ENCODE measurements around the gene DLGAP1. TPM values are rescaled to one million over a fixed set of nuclear protein-coding genes. Genes with fewer than 3 reads are reported as not detected.

Gene DLGAP1
- total RNA-seq, 1 experiment from 2014 or later, result 23.0 TPM

DNA sequence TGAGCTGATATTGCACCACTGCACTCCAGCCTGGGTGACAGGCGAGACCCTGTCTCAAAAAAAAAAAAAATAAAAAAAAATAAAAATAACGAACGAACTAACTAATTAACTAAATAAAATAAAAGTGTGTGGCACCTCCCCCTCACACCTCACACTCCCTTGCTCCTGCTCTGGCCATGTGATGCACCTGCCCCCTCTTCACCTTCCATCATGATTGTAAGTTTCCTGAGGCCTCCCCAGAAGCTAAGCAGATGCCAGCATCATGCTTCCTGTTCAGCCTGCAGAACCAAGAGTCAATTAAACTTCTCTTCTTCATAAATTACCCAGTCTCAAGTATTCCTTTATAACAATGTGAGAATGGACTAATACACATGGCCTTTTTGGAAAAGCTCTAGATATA lies 773.0 kb downstream of the DLGAP1 start (continued):
- TF ChIP-seq, protein P1, sequence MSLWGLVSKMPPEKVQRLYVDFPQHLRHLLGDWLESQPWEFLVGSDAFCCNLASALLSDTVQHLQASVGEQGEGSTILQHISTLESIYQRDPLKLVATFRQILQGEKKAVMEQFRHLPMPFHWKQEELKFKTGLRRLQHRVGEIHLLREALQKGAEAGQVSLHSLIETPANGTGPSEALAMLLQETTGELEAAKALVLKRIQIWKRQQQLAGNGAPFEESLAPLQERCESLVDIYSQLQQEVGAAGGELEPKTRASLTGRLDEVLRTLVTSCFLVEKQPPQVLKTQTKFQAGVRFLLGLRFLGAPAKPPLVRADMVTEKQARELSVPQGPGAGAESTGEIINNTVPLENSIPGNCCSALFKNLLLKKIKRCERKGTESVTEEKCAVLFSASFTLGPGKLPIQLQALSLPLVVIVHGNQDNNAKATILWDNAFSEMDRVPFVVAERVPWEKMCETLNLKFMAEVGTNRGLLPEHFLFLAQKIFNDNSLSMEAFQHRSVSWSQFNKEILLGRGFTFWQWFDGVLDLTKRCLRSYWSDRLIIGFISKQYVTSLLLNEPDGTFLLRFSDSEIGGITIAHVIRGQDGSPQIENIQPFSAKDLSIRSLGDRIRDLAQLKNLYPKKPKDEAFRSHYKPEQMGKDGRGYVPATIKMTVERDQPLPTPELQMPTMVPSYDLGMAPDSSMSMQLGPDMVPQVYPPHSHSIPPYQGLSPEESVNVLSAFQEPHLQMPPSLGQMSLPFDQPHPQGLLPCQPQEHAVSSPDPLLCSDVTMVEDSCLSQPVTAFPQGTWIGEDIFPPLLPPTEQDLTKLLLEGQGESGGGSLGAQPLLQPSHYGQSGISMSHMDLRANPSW (CRISPR knock-in tag; conservative IDR thresholded peaks at IDR 0.05; ENCODE audit: low read depth), result no peak
- no peak for TF ChIP-seq KAT7 (CRISPR knock-in tag; IDR thresholded peaks at IDR 0.05; ENCODE audit: borderline replicate concordance)
- no peak for TF ChIP-seq TEAD1 (CRISPR knock-in tag; IDR thresholded peaks at IDR 0.05)

DNA sequence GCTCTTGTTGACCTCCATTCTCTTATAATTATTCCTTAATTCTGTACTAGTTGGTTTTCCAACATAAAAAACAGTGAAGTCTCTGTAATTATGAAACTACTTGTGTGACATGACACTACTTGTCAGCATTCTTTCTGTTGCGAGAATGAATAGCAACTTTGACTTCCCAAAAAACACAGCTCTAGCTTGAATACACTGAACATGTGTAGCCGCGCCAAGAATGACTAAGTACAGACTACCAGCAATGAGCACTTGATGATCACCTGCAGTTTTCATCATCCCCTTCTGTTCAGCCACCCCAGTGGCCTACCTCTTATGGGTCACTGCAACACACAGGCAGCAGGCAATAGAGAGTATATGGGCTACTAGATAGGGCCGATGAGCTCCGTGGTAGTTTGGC lies 775.9 kb downstream of the DLGAP1 start:
- ATAC-seq (no peak), DNase-seq (ENCODE audit: low spot score) (no peak)
- TF ChIP-seq NFE2L1 (CRISPR knock-in tag; IDR thresholded peaks at IDR 0.05), result no peak
- TF ChIP-seq ATF1 (CRISPR knock-in tag; IDR thresholded peaks at IDR 0.05), result no peak
- TF ChIP-seq, protein P2, sequence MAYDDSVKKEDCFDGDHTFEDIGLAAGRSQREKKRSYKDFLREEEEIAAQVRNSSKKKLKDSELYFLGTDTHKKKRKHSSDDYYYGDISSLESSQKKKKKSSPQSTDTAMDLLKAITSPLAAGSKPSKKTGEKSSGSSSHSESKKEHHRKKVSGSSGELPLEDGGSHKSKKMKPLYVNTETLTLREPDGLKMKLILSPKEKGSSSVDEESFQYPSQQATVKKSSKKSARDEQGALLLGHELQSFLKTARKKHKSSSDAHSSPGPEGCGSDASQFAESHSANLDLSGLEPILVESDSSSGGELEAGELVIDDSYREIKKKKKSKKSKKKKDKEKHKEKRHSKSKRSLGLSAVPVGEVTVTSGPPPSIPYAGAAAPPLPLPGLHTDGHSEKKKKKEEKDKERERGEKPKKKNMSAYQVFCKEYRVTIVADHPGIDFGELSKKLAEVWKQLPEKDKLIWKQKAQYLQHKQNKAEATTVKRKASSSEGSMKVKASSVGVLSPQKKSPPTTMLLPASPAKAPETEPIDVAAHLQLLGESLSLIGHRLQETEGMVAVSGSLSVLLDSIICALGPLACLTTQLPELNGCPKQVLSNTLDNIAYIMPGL (CRISPR knock-in tag; IDR thresholded peaks at IDR 0.05), result no peak
- TF ChIP-seq, protein P3, sequence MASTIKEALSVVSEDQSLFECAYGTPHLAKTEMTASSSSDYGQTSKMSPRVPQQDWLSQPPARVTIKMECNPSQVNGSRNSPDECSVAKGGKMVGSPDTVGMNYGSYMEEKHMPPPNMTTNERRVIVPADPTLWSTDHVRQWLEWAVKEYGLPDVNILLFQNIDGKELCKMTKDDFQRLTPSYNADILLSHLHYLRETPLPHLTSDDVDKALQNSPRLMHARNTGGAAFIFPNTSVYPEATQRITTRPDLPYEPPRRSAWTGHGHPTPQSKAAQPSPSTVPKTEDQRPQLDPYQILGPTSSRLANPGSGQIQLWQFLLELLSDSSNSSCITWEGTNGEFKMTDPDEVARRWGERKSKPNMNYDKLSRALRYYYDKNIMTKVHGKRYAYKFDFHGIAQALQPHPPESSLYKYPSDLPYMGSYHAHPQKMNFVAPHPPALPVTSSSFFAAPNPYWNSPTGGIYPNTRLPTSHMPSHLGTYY (CRISPR knock-in tag; IDR thresholded peaks at IDR 0.05), result no peak
- no peak for TF ChIP-seq GRHL2 (CRISPR knock-in tag; IDR thresholded peaks at IDR 0.05; ENCODE audit: insufficient replicate concordance, severe bottlenecking)
- no peak for TF ChIP-seq ZNF121 (CRISPR knock-in tag; IDR thresholded peaks at IDR 0.05)
- no peak for TF ChIP-seq ETV6 (CRISPR knock-in tag; IDR thresholded peaks at IDR 0.05)
- no peak for TF ChIP-seq CBFB (CRISPR knock-in tag; IDR thresholded peaks at IDR 0.05; ENCODE audit: low read depth)
- no peak for TF ChIP-seq ZNF396 (CRISPR knock-in tag; IDR thresholded peaks at IDR 0.05; ENCODE audit: borderline replicate concordance)
- no peak for TF ChIP-seq TEAD1 (CRISPR knock-in tag; IDR thresholded peaks at IDR 0.05)
- TF ChIP-seq, protein P4, sequence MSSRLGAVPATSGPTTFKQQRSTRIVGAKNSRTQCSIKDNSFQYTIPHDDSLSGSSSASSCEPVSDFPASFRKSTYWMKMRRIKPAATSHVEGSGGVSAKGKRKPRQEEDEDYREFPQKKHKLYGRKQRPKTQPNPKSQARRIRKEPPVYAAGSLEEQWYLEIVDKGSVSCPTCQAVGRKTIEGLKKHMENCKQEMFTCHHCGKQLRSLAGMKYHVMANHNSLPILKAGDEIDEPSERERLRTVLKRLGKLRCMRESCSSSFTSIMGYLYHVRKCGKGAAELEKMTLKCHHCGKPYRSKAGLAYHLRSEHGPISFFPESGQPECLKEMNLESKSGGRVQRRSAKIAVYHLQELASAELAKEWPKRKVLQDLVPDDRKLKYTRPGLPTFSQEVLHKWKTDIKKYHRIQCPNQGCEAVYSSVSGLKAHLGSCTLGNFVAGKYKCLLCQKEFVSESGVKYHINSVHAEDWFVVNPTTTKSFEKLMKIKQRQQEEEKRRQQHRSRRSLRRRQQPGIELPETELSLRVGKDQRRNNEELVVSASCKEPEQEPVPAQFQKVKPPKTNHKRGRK (CRISPR knock-in tag; IDR thresholded peaks at IDR 0.05; ENCODE audit: borderline replicate concordance), result no peak
- no peak for TF ChIP-seq RELA (CRISPR knock-in tag; IDR thresholded peaks at IDR 0.05; ENCODE audit: borderline replicate concordance)
- no peak for TF ChIP-seq MXD4 (CRISPR knock-in tag; IDR thresholded peaks at IDR 0.05; ENCODE audit: borderline replicate concordance)
- TF ChIP-seq, protein P5, sequence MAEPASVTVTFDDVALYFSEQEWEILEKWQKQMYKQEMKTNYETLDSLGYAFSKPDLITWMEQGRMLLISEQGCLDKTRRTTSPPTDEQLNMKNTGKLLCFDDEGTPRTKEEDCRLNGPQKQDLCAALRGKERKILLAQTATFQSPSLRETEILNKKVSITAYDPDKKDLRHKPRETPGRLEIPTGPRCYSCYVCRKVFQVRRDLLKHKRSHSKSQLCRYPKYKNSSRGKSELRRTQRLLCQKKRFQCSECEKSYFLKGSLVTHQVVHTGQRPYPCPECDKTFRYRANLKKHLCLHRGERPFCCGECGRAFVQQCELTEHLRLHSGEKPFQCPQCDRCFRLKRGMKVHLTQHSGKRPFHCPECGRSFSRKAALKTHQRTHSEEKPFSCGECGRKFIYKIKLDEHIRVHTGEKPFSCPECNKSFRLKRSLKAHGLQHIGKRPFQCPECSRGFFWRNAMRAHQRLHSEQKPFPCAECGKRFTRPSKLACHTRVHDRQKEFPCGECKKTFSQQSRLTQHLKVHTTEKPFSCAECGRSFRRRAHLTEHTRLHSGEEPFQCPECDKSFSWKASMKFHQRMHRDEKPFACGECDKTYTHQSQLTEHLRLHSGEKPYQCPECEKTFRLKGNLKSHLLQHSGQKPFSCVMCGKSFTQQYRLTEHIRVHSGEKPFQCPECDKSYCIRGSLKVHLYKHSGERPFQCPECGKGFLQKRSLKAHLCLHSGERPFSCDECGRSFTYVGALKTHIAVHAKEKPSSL (CRISPR knock-in tag; conservative IDR thresholded peaks at IDR 0.05), result no peak
- TF ChIP-seq ZNF671 (CRISPR knock-in tag; IDR thresholded peaks at IDR 0.05), result no peak
- no peak for TF ChIP-seq ZNF317 (CRISPR knock-in tag; IDR thresholded peaks at IDR 0.05; ENCODE audit: borderline replicate concordance, low read depth)
- TF ChIP-seq, protein P6, sequence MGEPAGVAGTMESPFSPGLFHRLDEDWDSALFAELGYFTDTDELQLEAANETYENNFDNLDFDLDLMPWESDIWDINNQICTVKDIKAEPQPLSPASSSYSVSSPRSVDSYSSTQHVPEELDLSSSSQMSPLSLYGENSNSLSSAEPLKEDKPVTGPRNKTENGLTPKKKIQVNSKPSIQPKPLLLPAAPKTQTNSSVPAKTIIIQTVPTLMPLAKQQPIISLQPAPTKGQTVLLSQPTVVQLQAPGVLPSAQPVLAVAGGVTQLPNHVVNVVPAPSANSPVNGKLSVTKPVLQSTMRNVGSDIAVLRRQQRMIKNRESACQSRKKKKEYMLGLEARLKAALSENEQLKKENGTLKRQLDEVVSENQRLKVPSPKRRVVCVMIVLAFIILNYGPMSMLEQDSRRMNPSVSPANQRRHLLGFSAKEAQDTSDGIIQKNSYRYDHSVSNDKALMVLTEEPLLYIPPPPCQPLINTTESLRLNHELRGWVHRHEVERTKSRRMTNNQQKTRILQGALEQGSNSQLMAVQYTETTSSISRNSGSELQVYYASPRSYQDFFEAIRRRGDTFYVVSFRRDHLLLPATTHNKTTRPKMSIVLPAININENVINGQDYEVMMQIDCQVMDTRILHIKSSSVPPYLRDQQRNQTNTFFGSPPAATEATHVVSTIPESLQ (CRISPR knock-in tag; IDR thresholded peaks at IDR 0.05), result no peak
- TF ChIP-seq CREB1 (CRISPR knock-in tag; IDR thresholded peaks at IDR 0.05), result no peak
- TF ChIP-seq, protein P7, sequence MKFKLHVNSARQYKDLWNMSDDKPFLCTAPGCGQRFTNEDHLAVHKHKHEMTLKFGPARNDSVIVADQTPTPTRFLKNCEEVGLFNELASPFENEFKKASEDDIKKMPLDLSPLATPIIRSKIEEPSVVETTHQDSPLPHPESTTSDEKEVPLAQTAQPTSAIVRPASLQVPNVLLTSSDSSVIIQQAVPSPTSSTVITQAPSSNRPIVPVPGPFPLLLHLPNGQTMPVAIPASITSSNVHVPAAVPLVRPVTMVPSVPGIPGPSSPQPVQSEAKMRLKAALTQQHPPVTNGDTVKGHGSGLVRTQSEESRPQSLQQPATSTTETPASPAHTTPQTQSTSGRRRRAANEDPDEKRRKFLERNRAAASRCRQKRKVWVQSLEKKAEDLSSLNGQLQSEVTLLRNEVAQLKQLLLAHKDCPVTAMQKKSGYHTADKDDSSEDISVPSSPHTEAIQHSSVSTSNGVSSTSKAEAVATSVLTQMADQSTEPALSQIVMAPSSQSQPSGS (CRISPR knock-in tag; IDR thresholded peaks at IDR 0.05; ENCODE audit: borderline replicate concordance, low read depth), result no peak
- H3K4me1 Mint-ChIP-seq, result peaks cover 7% of the 10 kb centered on the region
- CTCF ChIA-PET, result interaction anchor here (0.6 to 2.4 kb wide), 2 partner anchors 85 to 191 kb away, joined by 5 to 8 read pairs; no protein-coding TSS in a partner anchor
- peaks cover 15% of the 10 kb centered on the region for H3K36me3 Mint-ChIP-seq
- no peaks in the 10 kb centered on the region; the same call in 1 of the 2 replicates for H3K27me3 Mint-ChIP-seq (ENCODE audit: low read depth)
- POLR2A ChIA-PET, result no interaction called here
- no peak overlapping the region for H3K27ac Mint-ChIP-seq
- H3K4me3 Mint-ChIP-seq, result no peak overlapping the region
- peaks cover 17% of the 10 kb centered on the region for H3K9me3 Mint-ChIP-seq

All from WTC11 (cell line).